ENCODE results near the gene ASRGL1. TPM values are rescaled to one million over a fixed set of nuclear protein-coding genes. Genes with fewer than 3 reads are reported as not detected.

Gene ASRGL1
- total and polyA plus RNA-seq, 3 experiments from 2014 or later = 2.7 to 6.5 (median 6.1) TPM

GRCh38 chr11:62420882-62421281 lies 83.6 kb downstream of the ASRGL1 start:
- Histone ChIP-seq H3K4me3 (ENCODE audit: low read length) (no peak overlapping the region), H3K27me3 (ENCODE audit: insufficient read depth, low read length, poor library complexity, severe bottlenecking) (no peaks in the 10 kb centered on the region), H3K9me3 (ENCODE audit: low read length) (no peaks in the 10 kb centered on the region), H3K27ac (ENCODE audit: low read depth, low read length) (no peak overlapping the region), H3K4me1 (ENCODE audit: insufficient read depth, low read length) (no peaks in the 10 kb centered on the region), H3K36me3 (ENCODE audit: insufficient read depth, low read length) (no peaks in the 10 kb centered on the region)
- H3K9me3 Mint-ChIP-seq = no peaks in the 10 kb centered on the region
- POLR2A ChIA-PET = no interaction called here
- no peak overlapping the region for H3K4me3 Mint-ChIP-seq
- H3K36me3 Mint-ChIP-seq = no peaks in the 10 kb centered on the region
- H3K4me1 Mint-ChIP-seq = peaks cover 6 to 11% (median 6%) of the 10 kb centered on the region in 3 donors
- no peak for DNase-seq
- no peaks in the 10 kb centered on the region for H3K27me3 Mint-ChIP-seq
- peak overlapping the region in 1 of 8 donors; percentile 51 for H3K27ac Mint-ChIP-seq
- CTCF ChIA-PET = interaction anchor here (1.3 to 7.5 kb wide), 3 partner anchors 8 to 138 kb away, joined by 3 to 135 read pairs (median 88); no protein-coding TSS in a partner anchor

GRCh38 chr11:62421996-62422395 lies 84.7 kb downstream of the ASRGL1 start:
- CTCF ChIA-PET = interaction anchor here (1.3 to 7.5 kb wide), 4 partner anchors 10 to 152 kb away, joined by 3 to 135 read pairs (median 48); partner anchors contain the start of gene EEF1G
- POLR2A ChIA-PET = no interaction called here
- Histone ChIP-seq H3K9me3 (ENCODE audit: low read length) (no peaks in the 10 kb centered on the region), H3K4me3 (ENCODE audit: low read length) (no peak overlapping the region), H3K27ac (ENCODE audit: low read depth, low read length) (no peak overlapping the region), H3K4me1 (ENCODE audit: insufficient read depth, low read length) (peaks cover 10% of the 10 kb centered on the region), H3K27me3 (ENCODE audit: insufficient read depth, low read length, poor library complexity, severe bottlenecking) (no peaks in the 10 kb centered on the region), H3K36me3 (ENCODE audit: insufficient read depth, low read length) (no peaks in the 10 kb centered on the region)
- DNase-seq = no peak
- Mint-ChIP-seq H3K27me3 (no peaks in the 10 kb centered on the region), H3K4me3 (no peak overlapping the region), H3K4me1 (peaks cover 16 to 22% (median 17%) of the 10 kb centered on the region in 3 donors), H3K36me3 (no peaks in the 10 kb centered on the region), H3K9me3 (no peaks in the 10 kb centered on the region), H3K27ac (peak overlapping the region in 2 of 8 donors; percentile 36 to 84)

- POLR2A ChIA-PET = no interaction called here
- H3K27me3 ChIP-seq (ENCODE audit: insufficient read depth, low read length, poor library complexity, severe bottlenecking) = no peaks in the 10 kb centered on the region
- Mint-ChIP-seq H3K27ac (no peak overlapping the region), H3K36me3 (no peaks in the 10 kb centered on the region), H3K4me3 (no peak overlapping the region), H3K4me1 (peaks cover 23 to 30% (median 25%) of the 10 kb centered on the region in 3 donors), H3K9me3 (no peaks in the 10 kb centered on the region), H3K27me3 (no peaks in the 10 kb centered on the region)
- no peaks in the 10 kb centered on the region for H3K9me3 ChIP-seq (ENCODE audit: low read length)
- DNase-seq = no peak
- no peak overlapping the region for H3K4me3 ChIP-seq (ENCODE audit: low read length)
- CTCF ChIA-PET = interaction anchor here (0.6 to 7.5 kb wide), 6 partner anchors 22 to 151 kb away, joined by 3 to 135 read pairs (median 16); partner anchors contain the start of gene EEF1G
- H3K27ac ChIP-seq (ENCODE audit: low read depth, low read length) = no peak overlapping the region
- no peaks in the 10 kb centered on the region for H3K36me3 ChIP-seq (ENCODE audit: insufficient read depth, low read length)
- H3K4me1 ChIP-seq (ENCODE audit: insufficient read depth, low read length) = peaks cover 20% of the 10 kb centered on the region
These were observed 85.8 kb downstream of the ASRGL1 start for GRCh38 chr11:62423012-62423411.

- Mint-ChIP-seq H3K36me3 (no peaks in the 10 kb centered on the region), H3K27ac (peak overlapping the region; percentile 52 to 97 (median 76)), H3K9me3 (no peaks in the 10 kb centered on the region), H3K27me3 (no peaks in the 10 kb centered on the region), H3K4me1 (peaks cover 50 to 56% (median 50%) of the 10 kb centered on the region in 3 donors), H3K4me3 (peak overlapping the region in 6 of 7 donors; percentile 2 to 81 (median 17))
- Histone ChIP-seq H3K27ac (ENCODE audit: low read depth, low read length) (peak overlapping the region; percentile 10), H3K27me3 (ENCODE audit: insufficient read depth, low read length, poor library complexity, severe bottlenecking) (no peaks in the 10 kb centered on the region), H3K36me3 (ENCODE audit: insufficient read depth, low read length) (no peaks in the 10 kb centered on the region), H3K9me3 (ENCODE audit: low read length) (no peaks in the 10 kb centered on the region), H3K4me1 (ENCODE audit: insufficient read depth, low read length) (peaks cover 21% of the 10 kb centered on the region), H3K4me3 (ENCODE audit: low read length) (no peak overlapping the region)
- CTCF ChIA-PET = interaction anchor here (1.5 to 7.5 kb wide), 3 partner anchors 33 to 132 kb away, joined by 4 to 135 read pairs (median 88); no protein-coding TSS in a partner anchor
- DNase-seq = peak in 1 of 5 donors; percentile 8
- POLR2A ChIA-PET = interaction anchor here (0.7 kb wide), 1 partner anchor 126 kb away, joined by 5 read pairs; no protein-coding TSS in a partner anchor
These were observed 90.5 kb downstream of the ASRGL1 start for GRCh38 chr11:62427630-62428233.

GRCh38 chr11:62428871-62429560 lies 91.8 kb downstream of the ASRGL1 start:
- CTCF ChIA-PET = no interaction called here
- peak overlapping the region in 4 of 8 donors; percentile 33 to 78 (median 38) for H3K27ac Mint-ChIP-seq
- H3K4me1 Mint-ChIP-seq = peaks cover 50 to 58% (median 54%) of the 10 kb centered on the region in 3 donors
- H3K4me3 ChIP-seq (ENCODE audit: low read length) = no peak overlapping the region
- no peaks in the 10 kb centered on the region for H3K9me3 ChIP-seq (ENCODE audit: low read length)
- no peaks in the 10 kb centered on the region for H3K27me3 Mint-ChIP-seq
- peak overlapping the region in 1 of 7 donors; percentile 2 for H3K4me3 Mint-ChIP-seq
- no peaks in the 10 kb centered on the region for H3K27me3 ChIP-seq (ENCODE audit: insufficient read depth, low read length, poor library complexity, severe bottlenecking)
- POLR2A ChIA-PET = no interaction called here
- peaks cover 23% of the 10 kb centered on the region for H3K4me1 ChIP-seq (ENCODE audit: insufficient read depth, low read length)
- no peaks in the 10 kb centered on the region for H3K36me3 ChIP-seq (ENCODE audit: insufficient read depth, low read length)
- H3K9me3 Mint-ChIP-seq = no peaks in the 10 kb centered on the region
- H3K27ac ChIP-seq (ENCODE audit: low read depth, low read length) = no peak overlapping the region
- no peaks in the 10 kb centered on the region for H3K36me3 Mint-ChIP-seq
- DNase-seq = no peak

GRCh38 chr11:62430425-62430824 lies 93.2 kb downstream of the ASRGL1 start:
- Histone ChIP-seq H3K4me3 (ENCODE audit: low read length) (no peak overlapping the region), H3K27me3 (ENCODE audit: insufficient read depth, low read length, poor library complexity, severe bottlenecking) (no peaks in the 10 kb centered on the region), H3K27ac (ENCODE audit: low read depth, low read length) (no peak overlapping the region), H3K9me3 (ENCODE audit: low read length) (no peaks in the 10 kb centered on the region), H3K4me1 (ENCODE audit: insufficient read depth, low read length) (peaks cover 26% of the 10 kb centered on the region), H3K36me3 (ENCODE audit: insufficient read depth, low read length) (no peaks in the 10 kb centered on the region)
- no peaks in the 10 kb centered on the region for H3K36me3 Mint-ChIP-seq
- H3K9me3 Mint-ChIP-seq = no peaks in the 10 kb centered on the region
- H3K27ac Mint-ChIP-seq = peak overlapping the region in 3 of 8 donors; percentile 1 to 68 (median 36)
- no peak overlapping the region for H3K4me3 Mint-ChIP-seq
- ChIA-PET CTCF (no interaction called here), POLR2A (interaction anchor here (0.5 kb wide), 1 partner anchor 250 kb away, joined by 3 read pairs; no protein-coding TSS in a partner anchor)
- H3K4me1 Mint-ChIP-seq = peaks cover 47 to 54% (median 53%) of the 10 kb centered on the region in 3 donors
- no peaks in the 10 kb centered on the region for H3K27me3 Mint-ChIP-seq
- no peak for DNase-seq

GRCh38 chr11:62431171-62431901 lies 94.1 kb downstream of the ASRGL1 start:
- Mint-ChIP-seq H3K27ac (peak overlapping the region in 3 of 8 donors; percentile 36 to 65 (median 59)), H3K4me1 (peaks cover 43 to 55% (median 53%) of the 10 kb centered on the region in 3 donors), H3K4me3 (no peak overlapping the region), H3K36me3 (no peaks in the 10 kb centered on the region), H3K9me3 (no peaks in the 10 kb centered on the region), H3K27me3 (no peaks in the 10 kb centered on the region)
- Histone ChIP-seq H3K36me3 (ENCODE audit: insufficient read depth, low read length) (no peaks in the 10 kb centered on the region), H3K27me3 (ENCODE audit: insufficient read depth, low read length, poor library complexity, severe bottlenecking) (no peaks in the 10 kb centered on the region), H3K4me3 (ENCODE audit: low read length) (no peak overlapping the region), H3K9me3 (ENCODE audit: low read length) (no peaks in the 10 kb centered on the region), H3K4me1 (ENCODE audit: insufficient read depth, low read length) (peaks cover 22% of the 10 kb centered on the region), H3K27ac (ENCODE audit: low read depth, low read length) (no peak overlapping the region)
- ChIA-PET CTCF (no interaction called here), POLR2A (no interaction called here)
- no peak for DNase-seq

Measured in CD8-positive, alpha-beta memory T cell (primary cell).